Measurements from ENCODE around the gene NR4A2. TPM values are rescaled to one million over a fixed set of nuclear protein-coding genes. Genes with fewer than 3 reads are reported as not detected.
A peak's percentile ranks its signal among the peaks of the same experiment; 100 is the strongest.

Gene NR4A2
- total RNA-seq, 1 experiment from 2014 or later, result 1.1 TPM

GRCh38 chr2:156379071-156379470 is 46.5 kb upstream of the NR4A2 start:
- Histone ChIP-seq H3K4me1 (ENCODE audit: insufficient read depth, low read length, poor library complexity, severe bottlenecking) (no peaks in the 10 kb centered on the region), H3K36me3 (ENCODE audit: insufficient read depth, low read length, poor library complexity, severe bottlenecking) (no peaks in the 10 kb centered on the region), H3K4me3 (ENCODE audit: low read depth, low read length, poor library complexity, severe bottlenecking) (no peak overlapping the region), H3K9me3 (ENCODE audit: low read depth, low read length, poor library complexity, severe bottlenecking) (no peaks in the 10 kb centered on the region), H3K27ac (ENCODE audit: low read depth, low read length, poor library complexity, severe bottlenecking) (no peak overlapping the region), H3K27me3 (replicated peaks; ENCODE audit: insufficient read depth, low read depth, low read length, poor library complexity) (no peaks in the 10 kb centered on the region)
- no peak for DNase-seq (ENCODE audit: low spot score)
- intact Hi-C loops (cut with micrococcal nuclease; ENCODE audit: unreplicated experiment), result no loop called here
- ChIA-PET POLR2A (ENCODE audit: low non-redundant PET) (no interaction called here), CTCF (no interaction called here)
- TF ChIP-seq EZH2 (IDR thresholded peaks at IDR 0.05; ENCODE audit: borderline replicate concordance, low read depth, low read length, poor library complexity, severe bottlenecking) (no peak), CTCF (conservative IDR thresholded peaks at IDR 0.05; ENCODE audit: low read depth, low read length) (no peak)
- BruUV-seq (replicated peaks), result no TSS peak

GRCh38 chr2:156366753-156367152 is 34.2 kb upstream of the NR4A2 start:
- DNase-seq (ENCODE audit: low spot score), result peak; percentile 7
- POLR2A ChIA-PET (ENCODE audit: low non-redundant PET), result no interaction called here
- Histone ChIP-seq H3K27me3 (replicated peaks; ENCODE audit: insufficient read depth, low read depth, low read length, poor library complexity) (no peaks in the 10 kb centered on the region), H3K27ac (ENCODE audit: low read depth, low read length, poor library complexity, severe bottlenecking) (no peak overlapping the region), H3K36me3 (ENCODE audit: insufficient read depth, low read length, poor library complexity, severe bottlenecking) (no peaks in the 10 kb centered on the region), H3K4me3 (ENCODE audit: low read depth, low read length, poor library complexity, severe bottlenecking) (no peak overlapping the region), H3K9me3 (ENCODE audit: low read depth, low read length, poor library complexity, severe bottlenecking) (no peaks in the 10 kb centered on the region), H3K4me1 (ENCODE audit: insufficient read depth, low read length, poor library complexity, severe bottlenecking) (no peaks in the 10 kb centered on the region)
- CTCF ChIA-PET, result no interaction called here
- intact Hi-C loops (cut with micrococcal nuclease; ENCODE audit: unreplicated experiment), result no loop called here
- no TSS peak for BruUV-seq (replicated peaks)
- TF ChIP-seq EZH2 (IDR thresholded peaks at IDR 0.05; ENCODE audit: borderline replicate concordance, low read depth, low read length, poor library complexity, severe bottlenecking), result no peak
- TF ChIP-seq CTCF (conservative IDR thresholded peaks at IDR 0.05; ENCODE audit: low read depth, low read length), result no peak

GRCh38 chr2:156363141-156363540 is 30.6 kb upstream of the NR4A2 start:
- Histone ChIP-seq H3K4me3 (ENCODE audit: low read depth, low read length, poor library complexity, severe bottlenecking) (no peak overlapping the region), H3K27ac (ENCODE audit: low read depth, low read length, poor library complexity, severe bottlenecking) (no peak overlapping the region), H3K36me3 (ENCODE audit: insufficient read depth, low read length, poor library complexity, severe bottlenecking) (no peaks in the 10 kb centered on the region), H3K9me3 (ENCODE audit: low read depth, low read length, poor library complexity, severe bottlenecking) (no peaks in the 10 kb centered on the region), H3K4me1 (ENCODE audit: insufficient read depth, low read length, poor library complexity, severe bottlenecking) (no peaks in the 10 kb centered on the region), H3K27me3 (replicated peaks; ENCODE audit: insufficient read depth, low read depth, low read length, poor library complexity) (peaks cover 4% of the 10 kb centered on the region)
- no peak for DNase-seq (ENCODE audit: low spot score)
- CTCF ChIA-PET, result no interaction called here
- POLR2A ChIA-PET (ENCODE audit: low non-redundant PET), result no interaction called here
- intact Hi-C loops (cut with micrococcal nuclease; ENCODE audit: unreplicated experiment), result no loop called here
- TF ChIP-seq EZH2 (IDR thresholded peaks at IDR 0.05; ENCODE audit: borderline replicate concordance, low read depth, low read length, poor library complexity, severe bottlenecking) (no peak), CTCF (conservative IDR thresholded peaks at IDR 0.05; ENCODE audit: low read depth, low read length) (no peak)
- BruUV-seq (replicated peaks), result no TSS peak
